HepG2 (cell line): ENCODE results near the gene YBX2. TPM values are rescaled to one million over a fixed set of nuclear protein-coding genes. Genes with fewer than 3 reads are reported as not detected.
A peak's percentile ranks its signal among the peaks of the same experiment; 100 is the strongest.

ENCODE experiments used
- DZIP1 ChIP-seq: sonication (generic); formaldehyde crosslinking; IDR thresholded peaks from 2 replicates; pipeline ENCODE4 v1.5.0; 2020; ENCODE audit warnings: mild to moderate bottlenecking, missing genetic modification reagents
- EED ChIP-seq: sonication (generic); formaldehyde crosslinking; IDR thresholded peaks from 2 replicates; pipeline ENCODE4 v1.5.0; 2020; ENCODE audit warnings: mild to moderate bottlenecking, missing genetic modification reagents
- ELF4 ChIP-seq: sonication (generic); formaldehyde crosslinking; IDR thresholded peaks from 2 replicates; pipeline ENCODE4 v1.5.0; 2020; ENCODE audit warnings: missing genetic modification reagents, mild to moderate bottlenecking, moderate library complexity, borderline replicate concordance
- FOXK1 ChIP-seq: sonication (generic); formaldehyde crosslinking; IDR thresholded peaks from 2 replicates; pipeline ENCODE4 v1.4.0; 2020; ENCODE audit warnings: low read depth, missing genetic modification reagents, borderline replicate concordance
- IRX3 ChIP-seq: sonication (generic); formaldehyde crosslinking; IDR thresholded peaks from 2 replicates; pipeline ENCODE4 v1.8.1; 2023; ENCODE audit warnings: mild to moderate bottlenecking, low read depth, missing genetic modification reagents, borderline replicate concordance
- KDM5B ChIP-seq: sonication (generic); formaldehyde crosslinking; IDR thresholded peaks from 2 replicates; pipeline ENCODE4 v1.4.0; 2020; ENCODE audit warnings: missing genetic modification reagents, mild to moderate bottlenecking, borderline replicate concordance
- MAFF ChIP-seq: IDR thresholded peaks from 2 replicates; pipeline ENCODE4 v1.6.1; 2011; ENCODE audit warnings: low read depth, low read length, improper control_type of control experiment
- NCOA5 ChIP-seq: sonication (generic); formaldehyde crosslinking; IDR thresholded peaks from 2 replicates; pipeline ENCODE4 v1.4.0; 2020; ENCODE audit warnings: missing genetic modification reagents
- NFIB ChIP-seq: sonication (generic); formaldehyde crosslinking; IDR thresholded peaks from 2 replicates; pipeline ENCODE4 v1.9.0; 2021; ENCODE audit warnings: missing genetic modification reagents, mild to moderate bottlenecking, borderline replicate concordance
- POGZ ChIP-seq: sonication (generic); formaldehyde crosslinking; IDR thresholded peaks from 2 replicates; pipeline ENCODE4 v1.4.0; 2020; ENCODE audit warnings: mild to moderate bottlenecking, missing genetic modification reagents
- SIN3B ChIP-seq: fragments of 150-350 bp; IDR thresholded peaks from 2 replicates; pipeline ENCODE4 v1.6.1; 2014; ENCODE audit warnings: low read length
- TCF7 ChIP-seq: sonication (generic); IDR thresholded peaks from 2 replicates; pipeline ENCODE4 v1.6.1; 2016; ENCODE audit warnings: antibody characterized with exemption, low read depth
- TCF7L2 ChIP-seq: IDR thresholded peaks from 2 replicates; pipeline ENCODE4 v1.6.1; 2011; ENCODE audit warnings: mild to moderate bottlenecking, low read depth, low read length, moderate library complexity
- TSC22D2 ChIP-seq: sonication (generic); formaldehyde crosslinking; IDR thresholded peaks from 2 replicates; pipeline ENCODE4 v1.5.1; 2020; ENCODE audit warnings: missing genetic modification reagents, mild to moderate bottlenecking, borderline replicate concordance
- ZFP36 ChIP-seq: fragments of 150-350 bp; IDR thresholded peaks from 2 replicates; pipeline ENCODE4 v1.6.1; 2018; ENCODE audit warnings: borderline replicate concordance, low read length, low read depth; ENCODE audit not compliant: partially characterized antibody
- ZNF124 ChIP-seq: sonication (generic); formaldehyde crosslinking; IDR thresholded peaks from 2 replicates; pipeline ENCODE4 v1.4.0; 2020; ENCODE audit warnings: missing genetic modification reagents
- ZNF260 ChIP-seq: sonication (generic); formaldehyde crosslinking; IDR thresholded peaks from 2 replicates; pipeline ENCODE4 v1.4.0; 2020; ENCODE audit warnings: missing genetic modification reagents, low read depth, mild to moderate bottlenecking, borderline replicate concordance
- ZNF326 ChIP-seq: sonication (generic); formaldehyde crosslinking; IDR thresholded peaks from 2 replicates; pipeline ENCODE4 v1.4.0; 2020; ENCODE audit warnings: missing genetic modification reagents, borderline replicate concordance
- ZNF484 ChIP-seq: sonication (generic); formaldehyde crosslinking; IDR thresholded peaks from 2 replicates; pipeline ENCODE4 v1.5.1; 2020; ENCODE audit warnings: mild to moderate bottlenecking, low read depth, missing genetic modification reagents, borderline replicate concordance
- ZNF501 ChIP-seq: sonication (generic); formaldehyde crosslinking; IDR thresholded peaks from 2 replicates; pipeline ENCODE4 v1.5.1; 2020; ENCODE audit warnings: mild to moderate bottlenecking, moderate library complexity, missing genetic modification reagents
- ZNF572 ChIP-seq: sonication (generic); formaldehyde crosslinking; IDR thresholded peaks from 2 replicates; pipeline ENCODE4 v1.5.1; 2020; ENCODE audit warnings: mild to moderate bottlenecking, missing genetic modification reagents
- ZSCAN9 ChIP-seq: IDR thresholded peaks from 2 replicates; pipeline ENCODE4 v1.6.1; 2016; ENCODE audit warnings: borderline replicate concordance
- polyA plus RNA-seq, 8 experiments: library from polyadenylated mRNA; depleted of rRNA in 3 of 8; stranded (reverse) in 7 of 8; unstranded in 1 of 8; fragments of >200 nt; fragmentation: Illumina TruSeq in 4 of 8; extraction: Trizol in 4 of 8; gene quantifications; 2 replicates each; pipeline versions ENCODE4 v1.2.1 to v1.2.3, GENCODE V29; 2011 to 2016; ENCODE audit warnings: low read depth in 4 of 8, missing spikeins in 1 of 8, mixed read lengths in 1 of 8; ENCODE audit not compliant: insufficient read depth in 1 of 8
- total RNA-seq, 5 experiments: library from RNA; depleted of rRNA; stranded (reverse); fragments of >200 nt; fragmentation: Illumina TruSeq; extraction: Trizol; gene quantifications; 2 replicates each; pipeline ENCODE4 v1.2.3, GENCODE V29; 2016; ENCODE audit warnings: low read depth in 1 of 5
- TF ChIP-seq, protein P1 (sequence below): sonication (generic); formaldehyde crosslinking; IDR thresholded peaks from 2 replicates; pipeline ENCODE4 v1.4.0; 2020; ENCODE audit warnings: missing genetic modification reagents
- TF ChIP-seq, protein P2 (sequence below): sonication (generic); formaldehyde crosslinking; conservative IDR thresholded peaks from 2 replicates; pipeline ENCODE4 v1.4.0; 2020; ENCODE audit warnings: missing genetic modification reagents

Gene YBX2
- total and polyA plus RNA-seq, 2 of the 13 experiments (the other 11 are each of a cell fraction or from before 2014, with no cell fraction given), result 0.12 to 0.22 TPM

- TF ChIP-seq ZNF260 (CRISPR knock-in tag) (no peak), ZNF572 (CRISPR knock-in tag) (no peak), DZIP1 (no peak), ZFP36 (no peak), TSC22D2 (CRISPR knock-in tag) (0 out of 2 replicates have a peak, but pooled peaks have one; percentile 12), NCOA5 (CRISPR knock-in tag) (no peak), ZNF501 (no peak; the same call in 1 of the 2 replicates), ZNF326 (no peak), MAFF (no peak), POGZ (no peak), TCF7 (peak; percentile 24; the same call in 1 of the 2 replicates), ELF4 (CRISPR knock-in tag) (0 out of 2 replicates have a peak, but pooled peaks have one; percentile 11), KDM5B (CRISPR knock-in tag) (0 out of 2 replicates have a peak, but pooled peaks have one; percentile 40), NFIB (CRISPR knock-in tag) (no peak), FOXK1 (CRISPR knock-in tag) (no peak), ZNF484 (CRISPR knock-in tag) (no peak), ZSCAN9 (CRISPR knock-in tag) (no peak), ZNF124 (CRISPR knock-in tag) (no peak), SIN3B (no peak), EED (CRISPR knock-in tag) (no peak), TCF7L2 (no peak), IRX3 (no peak)
- TF ChIP-seq, protein P1, sequence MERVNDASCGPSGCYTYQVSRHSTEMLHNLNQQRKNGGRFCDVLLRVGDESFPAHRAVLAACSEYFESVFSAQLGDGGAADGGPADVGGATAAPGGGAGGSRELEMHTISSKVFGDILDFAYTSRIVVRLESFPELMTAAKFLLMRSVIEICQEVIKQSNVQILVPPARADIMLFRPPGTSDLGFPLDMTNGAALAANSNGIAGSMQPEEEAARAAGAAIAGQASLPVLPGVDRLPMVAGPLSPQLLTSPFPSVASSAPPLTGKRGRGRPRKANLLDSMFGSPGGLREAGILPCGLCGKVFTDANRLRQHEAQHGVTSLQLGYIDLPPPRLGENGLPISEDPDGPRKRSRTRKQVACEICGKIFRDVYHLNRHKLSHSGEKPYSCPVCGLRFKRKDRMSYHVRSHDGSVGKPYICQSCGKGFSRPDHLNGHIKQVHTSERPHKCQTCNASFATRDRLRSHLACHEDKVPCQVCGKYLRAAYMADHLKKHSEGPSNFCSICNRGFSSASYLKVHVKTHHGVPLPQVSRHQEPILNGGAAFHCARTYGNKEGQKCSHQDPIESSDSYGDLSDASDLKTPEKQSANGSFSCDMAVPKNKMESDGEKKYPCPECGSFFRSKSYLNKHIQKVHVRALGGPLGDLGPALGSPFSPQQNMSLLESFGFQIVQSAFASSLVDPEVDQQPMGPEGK (CRISPR knock-in tag), result peak; percentile 97
- TF ChIP-seq, protein P2, sequence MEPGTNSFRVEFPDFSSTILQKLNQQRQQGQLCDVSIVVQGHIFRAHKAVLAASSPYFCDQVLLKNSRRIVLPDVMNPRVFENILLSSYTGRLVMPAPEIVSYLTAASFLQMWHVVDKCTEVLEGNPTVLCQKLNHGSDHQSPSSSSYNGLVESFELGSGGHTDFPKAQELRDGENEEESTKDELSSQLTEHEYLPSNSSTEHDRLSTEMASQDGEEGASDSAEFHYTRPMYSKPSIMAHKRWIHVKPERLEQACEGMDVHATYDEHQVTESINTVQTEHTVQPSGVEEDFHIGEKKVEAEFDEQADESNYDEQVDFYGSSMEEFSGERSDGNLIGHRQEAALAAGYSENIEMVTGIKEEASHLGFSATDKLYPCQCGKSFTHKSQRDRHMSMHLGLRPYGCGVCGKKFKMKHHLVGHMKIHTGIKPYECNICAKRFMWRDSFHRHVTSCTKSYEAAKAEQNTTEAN, result no peak
Measured at GRCh38 chr17:7241783-7242716, 52.4 kb downstream of the YBX2 start, which contains the start of gene GABARAP (continued).
